ENCODE results near the gene SNAI3. TPM values are rescaled to one million over a fixed set of nuclear protein-coding genes. Genes with fewer than 3 reads are reported as not detected.

SNAI3 gene
- total RNA-seq, 1 experiment from 2014 or later: 2.2 TPM

DNA sequence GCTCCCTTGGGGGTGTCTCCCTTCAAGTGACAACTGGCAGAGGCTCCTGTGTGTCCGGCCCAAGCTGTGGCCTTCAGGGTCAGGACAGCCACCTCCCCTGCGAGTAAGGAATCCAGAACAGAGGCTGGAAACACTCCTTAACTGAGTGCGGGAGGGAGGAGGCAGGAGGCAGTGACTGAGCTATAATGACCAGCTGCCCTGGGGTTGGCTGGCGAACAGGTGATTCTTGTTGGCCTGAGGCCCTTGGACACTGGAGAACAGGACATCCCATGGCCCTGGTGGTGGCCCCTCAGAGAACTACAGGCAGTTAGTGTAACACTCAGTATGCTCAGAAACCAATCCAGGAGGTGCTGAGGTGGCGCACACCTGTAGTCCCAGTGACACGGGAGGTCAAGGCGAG, 9.4 kb upstream of the SNAI3 start:
- Histone ChIP-seq H3K9ac (ENCODE audit: low read length) (no peak overlapping the region), H2AFZ (ENCODE audit: low read depth, low read length, poor library complexity, severe bottlenecking) (no peak overlapping the region), H3K79me2 (ENCODE audit: insufficient read depth, low read length) (no peaks in the 10 kb centered on the region), H3K36me3 (ENCODE audit: control insufficient read depth in 1 of 2, insufficient read depth in 2 of 2, low read length in 2 of 2) (peaks cover 2 to 3% of the 10 kb centered on the region in 2 experiments; a peak in 1 of 4 replicates), H3K27ac (ENCODE audit: low read depth, low read length) (no peak overlapping the region), H3K27me3 (ENCODE audit: insufficient read depth, low read length) (no peaks in the 10 kb centered on the region), H3K4me3 (replicated peaks in 1 of 2; ENCODE audit: low read depth in 1 of 2, low read length in 2 of 2) (no peak overlapping the region), H3K4me1 (ENCODE audit: control insufficient read depth in 1 of 2, insufficient read depth in 2 of 2, low read length in 2 of 2) (no peaks in the 10 kb centered on the region), H3K9me3 (ENCODE audit: control insufficient read depth in 1 of 2, insufficient read depth in 1 of 2, low read depth in 1 of 2, low read length in 2 of 2) (no peaks in the 10 kb centered on the region), H4K20me1 (ENCODE audit: insufficient read depth) (no peaks in the 10 kb centered on the region), H3K9me2 (ENCODE audit: insufficient read depth) (no peaks in the 10 kb centered on the region), H3K4me2 (ENCODE audit: low read length) (no peak overlapping the region)
- ChIA-PET POLR2A (no interaction called here), RAD21 (ENCODE audit: low non-redundant PET in 1 of 2, low total read pairs in 2 of 2, uncharacterized antibody in 2 of 2, unreplicated experiment in 2 of 2) (no interaction called here), CTCF (no interaction called here)
- no peak for TF ChIP-seq POLR2AphosphoS5 (IDR thresholded peaks at IDR 0.05; ENCODE audit: low read depth, low read length)
- no peak for TF ChIP-seq ZNF274 (IDR thresholded peaks at IDR 0.05; ENCODE audit: low read depth, low read length)
- TF ChIP-seq EZH2 (IDR thresholded peaks at IDR 0.05): no peak
- TF ChIP-seq, protein P1, sequence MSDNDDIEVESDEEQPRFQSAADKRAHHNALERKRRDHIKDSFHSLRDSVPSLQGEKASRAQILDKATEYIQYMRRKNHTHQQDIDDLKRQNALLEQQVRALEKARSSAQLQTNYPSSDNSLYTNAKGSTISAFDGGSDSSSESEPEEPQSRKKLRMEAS (IDR thresholded peaks at IDR 0.05): no peak
- no peak for TF ChIP-seq ELF1 (IDR thresholded peaks at IDR 0.05; ENCODE audit: borderline replicate concordance, low read depth)
- TF ChIP-seq, protein P2, sequence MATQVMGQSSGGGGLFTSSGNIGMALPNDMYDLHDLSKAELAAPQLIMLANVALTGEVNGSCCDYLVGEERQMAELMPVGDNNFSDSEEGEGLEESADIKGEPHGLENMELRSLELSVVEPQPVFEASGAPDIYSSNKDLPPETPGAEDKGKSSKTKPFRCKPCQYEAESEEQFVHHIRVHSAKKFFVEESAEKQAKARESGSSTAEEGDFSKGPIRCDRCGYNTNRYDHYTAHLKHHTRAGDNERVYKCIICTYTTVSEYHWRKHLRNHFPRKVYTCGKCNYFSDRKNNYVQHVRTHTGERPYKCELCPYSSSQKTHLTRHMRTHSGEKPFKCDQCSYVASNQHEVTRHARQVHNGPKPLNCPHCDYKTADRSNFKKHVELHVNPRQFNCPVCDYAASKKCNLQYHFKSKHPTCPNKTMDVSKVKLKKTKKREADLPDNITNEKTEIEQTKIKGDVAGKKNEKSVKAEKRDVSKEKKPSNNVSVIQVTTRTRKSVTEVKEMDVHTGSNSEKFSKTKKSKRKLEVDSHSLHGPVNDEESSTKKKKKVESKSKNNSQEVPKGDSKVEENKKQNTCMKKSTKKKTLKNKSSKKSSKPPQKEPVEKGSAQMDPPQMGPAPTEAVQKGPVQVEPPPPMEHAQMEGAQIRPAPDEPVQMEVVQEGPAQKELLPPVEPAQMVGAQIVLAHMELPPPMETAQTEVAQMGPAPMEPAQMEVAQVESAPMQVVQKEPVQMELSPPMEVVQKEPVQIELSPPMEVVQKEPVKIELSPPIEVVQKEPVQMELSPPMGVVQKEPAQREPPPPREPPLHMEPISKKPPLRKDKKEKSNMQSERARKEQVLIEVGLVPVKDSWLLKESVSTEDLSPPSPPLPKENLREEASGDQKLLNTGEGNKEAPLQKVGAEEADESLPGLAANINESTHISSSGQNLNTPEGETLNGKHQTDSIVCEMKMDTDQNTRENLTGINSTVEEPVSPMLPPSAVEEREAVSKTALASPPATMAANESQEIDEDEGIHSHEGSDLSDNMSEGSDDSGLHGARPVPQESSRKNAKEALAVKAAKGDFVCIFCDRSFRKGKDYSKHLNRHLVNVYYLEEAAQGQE (IDR thresholded peaks at IDR 0.05; ENCODE audit: low read depth): no peak
- no peak for TF ChIP-seq JUND (IDR thresholded peaks at IDR 0.05)
- no peak for TF ChIP-seq SRF (IDR thresholded peaks at IDR 0.05; ENCODE audit: low read depth)
- no peak for TF ChIP-seq TCF7L2 (IDR thresholded peaks at IDR 0.05; ENCODE audit: borderline replicate concordance, extremely low read depth, insufficient read depth, insufficient read length)
- TF ChIP-seq SIN3A (IDR thresholded peaks at IDR 0.05; ENCODE audit: low read depth): no peak
- TF ChIP-seq, protein P3, sequence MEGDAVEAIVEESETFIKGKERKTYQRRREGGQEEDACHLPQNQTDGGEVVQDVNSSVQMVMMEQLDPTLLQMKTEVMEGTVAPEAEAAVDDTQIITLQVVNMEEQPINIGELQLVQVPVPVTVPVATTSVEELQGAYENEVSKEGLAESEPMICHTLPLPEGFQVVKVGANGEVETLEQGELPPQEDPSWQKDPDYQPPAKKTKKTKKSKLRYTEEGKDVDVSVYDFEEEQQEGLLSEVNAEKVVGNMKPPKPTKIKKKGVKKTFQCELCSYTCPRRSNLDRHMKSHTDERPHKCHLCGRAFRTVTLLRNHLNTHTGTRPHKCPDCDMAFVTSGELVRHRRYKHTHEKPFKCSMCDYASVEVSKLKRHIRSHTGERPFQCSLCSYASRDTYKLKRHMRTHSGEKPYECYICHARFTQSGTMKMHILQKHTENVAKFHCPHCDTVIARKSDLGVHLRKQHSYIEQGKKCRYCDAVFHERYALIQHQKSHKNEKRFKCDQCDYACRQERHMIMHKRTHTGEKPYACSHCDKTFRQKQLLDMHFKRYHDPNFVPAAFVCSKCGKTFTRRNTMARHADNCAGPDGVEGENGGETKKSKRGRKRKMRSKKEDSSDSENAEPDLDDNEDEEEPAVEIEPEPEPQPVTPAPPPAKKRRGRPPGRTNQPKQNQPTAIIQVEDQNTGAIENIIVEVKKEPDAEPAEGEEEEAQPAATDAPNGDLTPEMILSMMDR (IDR thresholded peaks at IDR 0.05 in 2 of 3, conservative IDR thresholded peaks at IDR 0.05 in 1 of 3; ENCODE audit: borderline replicate concordance in 1 of 3, insufficient read depth in 1 of 3, low read depth in 2 of 3, low read length in 2 of 3): no peak
- no peak for TF ChIP-seq YY1 (IDR thresholded peaks at IDR 0.05; ENCODE audit: extremely low read depth, insufficient replicate concordance, low read depth, low read length)
- TF ChIP-seq RAD21 (IDR thresholded peaks at IDR 0.05; ENCODE audit: low read depth): no peak
- TF ChIP-seq ZFX (IDR thresholded peaks at IDR 0.05): no peak
- TF ChIP-seq SP1 (IDR thresholded peaks at IDR 0.05; ENCODE audit: low read depth): no peak
- no peak for TF ChIP-seq FOSL1 (IDR thresholded peaks at IDR 0.05; ENCODE audit: low read depth)
- no peak for ATAC-seq
- BruUV-seq (replicated peaks): no TSS peak
- intact Hi-C loops (cut with micrococcal nuclease): no loop called here
- DNase-seq (ENCODE audit: low read depth, low spot score): no peak
